Embryonic facial prominence (tissue), 1 donor: ENCODE results near the gene MEIS2.

Source experiments
- DNase-seq: peaks from one replicate; pipeline ENCODE4 v3.0.0-alpha.2; 2016; ENCODE audit errors: extremely low spot score

Gene MEIS2

GRCh38 chr15:36880224-36880912, 220.0 kb downstream of the MEIS2 start:
- DNase-seq: no peak

DNA sequence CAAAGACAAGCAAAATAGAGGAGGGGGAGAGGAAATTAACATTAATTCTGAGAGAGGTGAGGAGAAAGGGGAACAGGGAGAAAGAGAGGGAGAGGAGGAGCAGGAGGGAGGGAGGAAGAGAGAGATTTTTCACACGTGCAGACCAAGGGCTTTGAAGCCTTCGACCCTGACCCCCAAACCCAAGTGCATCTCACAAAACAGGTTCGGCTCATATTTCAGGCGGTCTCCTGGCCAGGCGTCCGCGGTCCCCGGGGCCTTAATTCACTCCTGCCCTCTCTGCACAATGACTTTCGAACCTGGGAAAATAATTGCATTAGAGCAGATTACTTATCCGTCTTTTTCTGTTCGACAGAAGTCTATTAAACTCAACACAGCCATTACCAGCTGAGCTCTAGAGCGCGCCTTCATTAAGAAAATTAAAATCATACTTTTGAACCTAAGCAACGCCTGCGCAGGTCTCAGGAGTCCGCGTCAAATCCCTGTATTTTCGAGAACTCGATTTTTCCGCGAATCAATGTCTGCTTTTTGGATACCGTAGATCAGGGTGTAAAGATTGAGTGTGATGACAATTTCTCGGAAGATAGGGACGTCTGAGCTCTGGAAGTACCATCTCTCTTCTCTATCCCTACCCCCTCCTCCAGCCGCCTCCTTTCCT, 220.7 kb downstream of the MEIS2 start:
- DNase-seq: no peak

GRCh38 chr15:36878684-36879262, 221.6 kb downstream of the MEIS2 start:
- DNase-seq: no peak

GRCh38 chr15:36877796-36878683, 222.3 kb downstream of the MEIS2 start:
- no peak for DNase-seq

- no peak for DNase-seq
These were observed 223.1 kb downstream of the MEIS2 start for GRCh38 chr15:36877294-36877693.

GRCh38 chr15:36875740-36876334, 224.5 kb downstream of the MEIS2 start:
- DNase-seq: no peak

DNA sequence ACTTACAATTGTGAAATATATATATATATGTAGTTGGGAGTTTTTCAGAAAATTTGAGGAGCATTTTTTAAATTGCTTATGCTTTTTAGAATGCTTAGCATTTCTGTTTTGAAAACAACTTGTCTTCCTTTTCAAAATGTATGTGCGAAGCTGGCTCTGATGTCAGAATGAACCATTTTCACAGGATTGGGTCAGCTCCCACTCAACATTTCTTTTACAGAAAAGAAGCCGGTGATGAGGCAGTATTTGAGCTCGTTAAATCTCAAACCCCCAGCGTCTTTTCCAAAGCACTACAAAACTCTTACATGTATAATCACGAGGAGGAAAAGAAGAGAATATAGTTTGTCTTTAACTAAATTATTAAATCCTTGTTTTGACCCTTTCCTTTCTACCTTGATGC, 225.4 kb downstream of the MEIS2 start:
- no peak for DNase-seq

- no peak for DNase-seq
These were observed 232.9 kb downstream of the MEIS2 start for GRCh38 chr15:36867436-36867835.

DNA sequence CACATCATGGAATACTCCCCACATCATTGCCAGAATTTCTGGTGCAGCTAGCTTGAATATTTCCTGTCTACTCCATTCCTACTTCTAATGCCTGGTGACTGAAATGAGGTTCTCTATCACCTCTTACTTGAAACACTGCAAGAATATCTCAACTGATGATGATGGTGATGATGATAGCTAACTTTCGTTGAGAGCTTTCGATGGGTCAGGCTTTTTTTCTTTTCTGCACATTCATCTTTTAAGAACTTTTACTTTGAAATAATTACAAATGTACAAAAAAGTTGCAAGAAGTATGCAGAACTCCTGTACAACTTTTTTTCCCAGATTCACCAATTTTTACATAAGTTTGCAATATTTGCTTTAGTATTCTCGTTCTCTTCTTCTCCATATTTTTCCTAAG, 233.5 kb downstream of the MEIS2 start:
- DNase-seq: no peak

DNA sequence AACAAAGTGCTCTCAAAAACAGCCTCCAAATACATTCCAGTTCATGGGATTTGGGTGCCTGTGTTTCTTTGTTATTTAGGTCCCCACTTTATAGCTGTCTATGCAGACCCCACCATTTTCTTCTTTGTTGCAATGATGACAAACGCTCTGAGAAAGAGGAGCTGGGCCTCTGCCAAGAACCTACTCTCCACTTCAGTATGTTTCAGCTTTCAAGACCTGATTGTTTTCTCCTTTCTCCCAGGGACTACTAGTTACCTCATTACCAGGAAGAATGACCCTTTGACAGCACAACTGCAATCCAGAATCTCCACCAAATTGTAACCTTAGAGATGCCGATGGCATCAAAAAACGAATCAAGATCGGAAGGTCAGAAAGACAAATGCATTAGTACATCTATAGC, 236.8 kb downstream of the MEIS2 start:
- DNase-seq: no peak

GRCh38 chr15:36860792-36861191, 239.6 kb downstream of the MEIS2 start:
- DNase-seq: no peak

DNA sequence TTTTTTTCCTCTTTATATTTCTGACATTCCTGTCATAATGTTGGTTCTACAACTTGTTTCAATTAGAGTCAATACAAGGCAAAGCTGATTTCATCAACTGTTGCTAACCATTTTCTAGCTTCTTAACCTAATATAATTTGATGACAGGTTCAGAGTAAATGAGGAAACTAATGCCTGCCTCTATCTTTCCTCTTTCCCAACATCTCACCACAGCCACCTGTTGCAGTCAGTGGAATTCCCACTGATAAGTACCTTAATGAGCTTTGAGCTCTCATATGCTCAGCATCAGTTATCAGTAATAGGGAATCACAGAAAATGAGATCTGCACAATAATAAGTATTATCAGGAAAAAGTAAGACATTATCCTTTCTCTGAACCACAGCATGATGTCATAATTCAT, 241.9 kb downstream of the MEIS2 start:
- DNase-seq: no peak

DNA sequence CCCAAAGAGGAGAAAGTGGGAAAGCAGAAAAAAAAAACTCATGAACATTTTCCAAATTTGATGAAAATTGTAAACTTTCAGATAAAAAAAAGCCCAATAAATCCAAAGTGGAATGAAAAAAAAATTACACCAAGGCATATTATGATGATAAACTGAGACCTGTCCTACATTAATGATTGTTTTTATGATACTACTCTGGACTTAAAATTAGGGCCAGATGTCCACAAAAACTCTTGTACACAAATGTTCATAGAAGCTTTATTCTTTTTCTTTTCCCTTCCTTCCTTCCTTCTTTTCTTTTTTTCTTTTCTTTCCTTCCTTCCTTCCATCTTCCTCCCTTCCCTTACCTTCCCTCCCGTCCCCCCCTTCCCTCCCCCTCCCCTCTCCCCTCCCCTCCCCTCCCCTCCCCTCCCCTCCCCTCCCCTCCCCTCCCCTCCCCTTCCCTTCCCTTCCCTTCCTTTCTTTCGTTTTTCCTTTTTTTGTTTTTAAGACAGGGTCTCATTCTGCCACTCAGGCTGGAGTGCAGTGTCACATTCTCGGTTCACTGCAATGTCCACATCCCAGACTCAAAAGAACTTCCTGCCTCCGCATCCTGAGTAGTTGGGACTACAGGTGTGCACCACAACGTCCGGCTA, 243.9 kb downstream of the MEIS2 start:
- no peak for DNase-seq

- no peak for DNase-seq
These were observed 249.5 kb downstream of the MEIS2 start for GRCh38 chr15:36850864-36851263.

GRCh38 chr15:36845270-36845669, 255.1 kb downstream of the MEIS2 start:
- DNase-seq: no peak

GRCh38 chr15:36844534-36844998, 255.8 kb downstream of the MEIS2 start:
- DNase-seq: peak; percentile 22

DNA sequence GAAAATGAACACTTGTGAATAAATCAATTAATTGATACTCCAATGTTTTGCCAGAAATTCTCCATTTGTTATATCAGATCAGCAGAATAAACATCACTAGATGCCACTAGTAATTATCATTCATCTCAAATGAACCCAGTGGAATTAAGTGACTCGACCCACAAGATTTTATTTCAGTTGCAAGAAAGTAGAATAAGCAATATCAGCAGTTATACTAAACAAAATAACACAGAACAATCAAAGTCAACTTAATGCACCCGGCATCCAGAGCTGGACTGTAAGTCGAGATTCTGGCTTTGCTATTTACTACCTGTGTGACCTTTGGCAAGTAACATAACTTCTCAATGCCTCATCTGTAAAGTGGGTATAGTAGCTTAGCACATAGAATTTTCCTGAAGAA, 256.5 kb downstream of the MEIS2 start:
- DNase-seq: no peak

DNA sequence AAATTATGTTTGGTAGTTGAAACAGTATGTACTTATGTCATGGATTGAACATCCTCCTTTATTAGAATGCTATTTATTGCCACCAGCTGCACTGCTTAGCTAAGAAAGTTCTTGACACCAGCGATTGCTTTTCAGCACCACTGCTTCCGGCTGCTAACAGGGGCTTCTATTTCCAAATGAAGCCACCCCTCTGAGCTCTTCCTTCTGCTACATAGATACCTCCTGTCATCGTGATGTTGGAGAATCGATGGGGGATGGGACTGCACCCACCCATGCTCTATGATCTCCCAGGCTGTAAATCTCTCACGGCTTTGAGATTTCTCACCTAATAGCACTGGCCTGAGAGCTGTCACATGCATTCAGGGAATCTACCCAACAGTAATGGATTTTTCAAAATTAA, 259.2 kb downstream of the MEIS2 start:
- DNase-seq: no peak
